Activated T-cell treated with anti-CD3 and anti-CD28 coated beads, Interleukin-2, amount 50 U/mL, for 24 hours (primary cell): ENCODE measurements around the gene FOXE1.

Experiments used
- DNase-seq: peaks from one replicate; pipeline ENCODE4 v3.0.0-alpha.2; 2020
- H3K27ac Mint-ChIP-seq: 2 replicates; pipeline ENCODE4 v1.8.0; 2020; ENCODE audit warnings: mild to moderate bottlenecking, mixed read lengths
- H3K27me3 Mint-ChIP-seq: 2 replicates; pipeline ENCODE4 v1.8.0; 2020; ENCODE audit warnings: mixed read lengths
- H3K36me3 Mint-ChIP-seq: 2 replicates; pipeline ENCODE4 v1.8.0; 2020; ENCODE audit warnings: low read depth, mixed read lengths
- H3K4me1 Mint-ChIP-seq: 2 replicates; pipeline ENCODE4 v1.8.0; 2020; ENCODE audit warnings: low read depth, mixed read lengths
- H3K4me3 Mint-ChIP-seq: 2 replicates; pipeline ENCODE4 v1.8.0; 2020; ENCODE audit warnings: mild to moderate bottlenecking, moderate library complexity, mixed read lengths
- H3K9me3 Mint-ChIP-seq: 2 replicates; pipeline ENCODE4 v1.8.0; 2020; ENCODE audit warnings: mixed read lengths

FOXE1 gene

DNA sequence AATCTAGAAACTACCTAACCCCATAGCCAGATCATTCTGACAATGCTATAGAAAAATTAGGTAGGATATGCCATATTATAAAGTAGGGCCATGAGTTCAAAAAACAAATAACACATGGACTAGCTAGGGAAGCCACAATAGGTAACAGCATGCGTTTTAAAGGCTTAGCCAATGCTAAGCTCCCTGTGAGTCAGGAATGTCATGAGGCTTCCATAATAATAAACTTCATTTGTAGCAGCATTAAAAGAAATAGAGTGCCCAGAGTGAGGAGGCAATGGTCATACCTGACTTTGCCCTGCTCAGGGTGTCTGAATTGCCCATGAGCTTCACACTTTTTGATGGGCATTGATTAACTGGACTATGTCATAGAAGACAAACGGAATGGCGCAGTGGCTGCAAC lies 15.8 kb downstream of the FOXE1 start:
- Mint-ChIP-seq H3K9me3 (no peaks in the 10 kb centered on the region), H3K27ac (no peak overlapping the region), H3K4me1 (no peaks in the 10 kb centered on the region), H3K36me3 (peaks cover 4% of the 10 kb centered on the region), H3K27me3 (peaks cover 30% of the 10 kb centered on the region), H3K4me3 (no peak overlapping the region)
- no peak for DNase-seq

DNA sequence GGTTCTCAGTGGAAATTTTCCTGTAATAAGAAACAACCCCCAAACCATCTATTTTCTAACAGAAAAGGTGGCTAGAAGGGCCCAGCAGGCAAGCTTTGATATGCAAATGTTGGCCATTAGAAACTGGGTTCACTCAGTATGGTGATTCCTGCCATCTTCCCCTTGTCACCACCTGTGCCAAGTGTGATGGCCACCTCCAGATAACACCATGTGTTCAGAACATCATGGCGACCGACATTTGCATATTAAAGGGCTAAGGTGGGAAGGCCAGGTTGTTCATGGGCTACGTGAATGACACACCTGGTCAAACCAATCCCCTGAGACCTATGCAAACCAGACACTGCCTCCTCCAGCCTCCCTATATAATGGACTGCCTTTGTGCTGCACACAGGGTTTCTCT lies 20.4 kb downstream of the FOXE1 start:
- peaks cover 13% of the 10 kb centered on the region for H3K27me3 Mint-ChIP-seq
- no peaks in the 10 kb centered on the region for H3K4me1 Mint-ChIP-seq
- H3K27ac Mint-ChIP-seq = no peak overlapping the region
- no peak for DNase-seq
- H3K36me3 Mint-ChIP-seq = no peaks in the 10 kb centered on the region
- H3K4me3 Mint-ChIP-seq = no peak overlapping the region
- H3K9me3 Mint-ChIP-seq = no peaks in the 10 kb centered on the region

DNA sequence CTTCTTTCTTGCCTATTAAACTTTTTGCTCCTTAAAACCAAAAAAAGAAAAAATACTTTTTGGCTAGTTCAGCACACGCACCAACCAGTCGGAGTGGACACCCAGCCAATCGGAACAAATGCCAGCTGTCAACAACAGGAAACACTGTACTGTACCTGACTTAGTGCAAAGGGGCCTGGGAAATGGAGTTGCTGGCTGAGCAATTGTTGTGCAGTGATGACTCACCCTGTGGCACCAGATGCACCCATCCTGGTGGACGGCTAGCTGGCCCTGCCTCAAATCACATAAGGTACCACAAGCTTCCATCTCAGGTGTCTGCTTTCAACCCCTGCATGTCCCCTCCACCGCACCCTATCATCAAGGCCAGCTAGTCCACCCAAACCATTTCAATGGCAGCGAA lies 20.9 kb downstream of the FOXE1 start:
- Mint-ChIP-seq H3K36me3 (no peaks in the 10 kb centered on the region), H3K4me1 (no peaks in the 10 kb centered on the region), H3K4me3 (no peak overlapping the region), H3K27me3 (peaks cover 11% of the 10 kb centered on the region), H3K27ac (no peak overlapping the region), H3K9me3 (no peaks in the 10 kb centered on the region)
- DNase-seq = no peak

DNA sequence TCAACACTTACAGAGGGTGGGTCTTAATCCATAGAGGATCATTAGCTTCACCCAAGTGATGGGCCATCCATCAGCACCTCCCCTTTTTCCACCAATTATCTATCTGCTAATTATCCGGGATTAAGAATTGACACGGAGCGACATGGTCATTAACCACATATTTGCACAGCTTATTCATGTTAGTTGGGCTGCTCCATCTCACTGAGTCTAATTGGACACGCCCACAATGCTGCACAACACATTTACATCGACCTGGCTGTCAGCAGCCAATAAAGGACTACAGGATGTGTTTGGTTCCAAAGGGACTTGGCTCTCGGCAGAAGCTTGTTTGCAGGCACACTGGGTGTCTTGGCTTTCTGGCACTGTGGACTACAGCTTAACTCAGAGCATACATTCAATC lies 21.6 kb downstream of the FOXE1 start:
- H3K27me3 Mint-ChIP-seq = peaks cover 5% of the 10 kb centered on the region
- no peak overlapping the region for H3K4me3 Mint-ChIP-seq
- no peaks in the 10 kb centered on the region for H3K9me3 Mint-ChIP-seq
- H3K4me1 Mint-ChIP-seq = no peaks in the 10 kb centered on the region
- no peak for DNase-seq
- no peak overlapping the region for H3K27ac Mint-ChIP-seq
- H3K36me3 Mint-ChIP-seq = no peaks in the 10 kb centered on the region

DNA sequence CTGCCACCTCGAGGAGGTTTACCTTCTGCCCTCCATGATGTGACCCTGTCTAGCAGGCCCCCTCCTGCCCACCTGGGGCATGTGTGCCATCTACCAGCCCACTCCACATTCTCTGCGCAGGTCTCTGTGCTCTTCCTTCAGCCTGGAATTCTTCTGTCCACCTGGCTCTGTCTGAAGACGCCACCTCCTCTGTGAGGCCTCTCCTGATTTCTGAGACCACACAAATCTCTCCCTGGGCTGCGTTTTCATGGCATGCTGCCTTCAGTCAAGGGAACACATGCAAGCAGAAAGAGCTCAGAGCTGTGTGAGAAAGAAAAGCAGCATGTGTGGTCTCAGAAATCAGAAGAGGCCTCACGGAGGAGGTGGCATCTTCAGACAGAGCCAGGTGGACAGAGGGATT lies 22.1 kb downstream of the FOXE1 start:
- Mint-ChIP-seq H3K27me3 (peaks cover 4% of the 10 kb centered on the region), H3K4me3 (no peak overlapping the region), H3K36me3 (no peaks in the 10 kb centered on the region), H3K4me1 (no peaks in the 10 kb centered on the region), H3K9me3 (no peaks in the 10 kb centered on the region), H3K27ac (no peak overlapping the region)
- no peak for DNase-seq

DNA sequence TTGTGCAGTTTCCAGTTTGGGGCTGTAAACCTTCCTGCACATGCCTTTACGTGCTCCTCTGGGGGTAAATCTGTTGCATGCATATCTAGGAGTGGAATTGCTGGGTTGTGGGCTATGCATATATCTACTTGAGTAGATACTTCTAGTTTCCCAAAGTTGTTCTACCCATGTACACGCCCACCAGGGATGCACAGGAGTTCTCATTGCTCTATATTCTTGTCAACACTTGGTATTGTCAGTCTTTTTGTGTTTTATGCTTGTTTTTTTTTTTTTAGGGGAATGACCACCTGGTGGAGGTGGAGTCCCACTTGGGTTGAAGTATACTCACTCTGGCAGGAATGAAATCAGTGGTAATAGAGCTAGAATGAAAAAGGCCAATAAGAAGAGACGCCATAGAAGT lies 23.0 kb downstream of the FOXE1 start:
- Mint-ChIP-seq H3K4me3 (no peak overlapping the region), H3K27ac (no peak overlapping the region), H3K27me3 (no peaks in the 10 kb centered on the region), H3K4me1 (no peaks in the 10 kb centered on the region), H3K9me3 (no peaks in the 10 kb centered on the region), H3K36me3 (no peaks in the 10 kb centered on the region)
- no peak for DNase-seq

DNA sequence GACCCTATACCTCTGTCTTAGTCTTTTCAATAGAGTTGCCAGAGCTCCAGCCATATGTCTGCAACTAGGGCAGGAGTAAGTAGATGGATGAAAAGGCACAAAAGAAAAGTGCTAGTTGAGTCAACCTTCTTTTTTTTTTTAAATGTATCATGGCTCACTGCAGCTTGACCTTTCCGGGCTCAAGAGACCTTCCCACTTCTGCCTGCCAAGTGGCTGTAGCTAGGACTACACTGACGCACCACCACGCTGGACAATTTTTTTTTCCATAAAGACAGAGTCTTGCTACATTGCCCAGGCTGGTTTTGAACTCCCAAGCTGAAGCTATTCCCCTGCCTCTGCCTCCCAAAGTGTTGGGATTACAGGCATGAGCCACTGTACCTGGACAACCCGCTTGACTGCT lies 27.3 kb downstream of the FOXE1 start:
- Mint-ChIP-seq H3K9me3 (no peaks in the 10 kb centered on the region), H3K36me3 (no peaks in the 10 kb centered on the region), H3K4me3 (no peak overlapping the region), H3K4me1 (no peaks in the 10 kb centered on the region), H3K27ac (no peak overlapping the region), H3K27me3 (no peaks in the 10 kb centered on the region)
- DNase-seq = no peak

DNA sequence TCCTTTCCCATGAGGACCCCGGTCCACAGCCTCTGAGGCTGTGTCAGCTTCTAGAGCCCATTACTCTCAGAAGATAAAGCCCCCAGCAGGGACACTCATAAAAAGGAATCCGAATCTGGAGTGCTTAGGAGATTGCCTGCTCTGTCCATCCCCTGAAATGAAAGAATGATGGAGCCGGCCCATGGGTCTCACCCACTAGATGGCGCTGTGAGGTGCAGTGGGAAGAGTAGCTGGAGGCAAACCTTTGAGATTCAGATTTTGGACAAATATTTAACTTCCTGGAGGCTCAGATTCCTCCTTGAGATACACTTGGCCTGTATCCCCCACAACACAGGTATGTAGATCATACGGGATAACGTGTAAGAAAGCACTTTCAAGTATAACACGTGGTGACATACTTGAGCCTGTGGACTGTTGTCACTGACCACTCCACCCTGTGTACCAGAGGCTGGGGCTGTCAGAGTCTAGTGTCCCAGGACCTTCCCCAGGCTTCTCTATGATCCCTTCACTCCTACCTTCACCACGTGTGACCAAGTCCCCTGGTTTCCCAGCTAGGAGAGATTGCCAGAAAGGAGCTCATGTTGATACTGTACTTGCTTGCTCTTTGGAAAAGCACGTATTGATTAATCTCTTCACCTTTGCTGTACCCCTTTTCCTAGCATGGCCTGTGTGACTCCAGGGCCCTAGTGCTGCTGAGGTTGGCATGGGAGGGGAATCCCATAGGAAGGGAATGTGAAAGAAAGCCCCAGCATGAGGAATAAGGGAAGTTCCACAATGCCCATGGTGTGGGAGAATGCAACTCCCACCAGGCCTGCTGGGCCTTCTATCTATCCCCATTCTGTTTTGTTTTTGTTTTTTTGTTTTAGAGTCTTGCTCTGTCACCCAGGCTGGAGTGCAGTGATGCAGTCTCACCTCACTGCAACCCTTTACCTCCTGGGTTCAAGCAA lies 37.2 kb downstream of the FOXE1 start:
- Mint-ChIP-seq H3K4me3 (no peak overlapping the region), H3K27me3 (no peaks in the 10 kb centered on the region), H3K27ac (no peak overlapping the region), H3K36me3 (peaks cover 10% of the 10 kb centered on the region), H3K4me1 (peaks cover 9% of the 10 kb centered on the region), H3K9me3 (peaks cover 4% of the 10 kb centered on the region)
- peak; percentile 74 for DNase-seq

DNA sequence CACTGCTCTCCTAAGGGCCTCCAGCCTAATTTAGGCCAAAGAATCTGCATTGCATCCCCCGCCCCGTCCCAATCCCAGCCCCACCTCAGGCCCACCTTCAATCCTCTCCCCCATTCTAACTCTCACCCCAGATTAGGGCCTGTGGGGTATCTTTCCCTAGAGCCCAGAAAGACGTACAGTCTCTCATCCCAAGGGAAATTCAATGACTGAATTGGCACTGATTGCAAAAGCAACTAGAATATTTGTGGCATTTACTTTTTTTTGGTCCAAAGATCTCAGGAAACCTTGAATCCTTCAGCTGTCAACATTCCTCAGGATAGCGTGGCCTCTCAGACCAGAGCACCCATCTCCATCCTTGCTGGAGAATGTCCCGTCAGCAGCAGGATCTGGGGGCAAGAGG lies 38.7 kb downstream of the FOXE1 start:
- Mint-ChIP-seq H3K4me3 (no peak overlapping the region), H3K36me3 (peaks cover 16% of the 10 kb centered on the region), H3K4me1 (peaks cover 17% of the 10 kb centered on the region), H3K27me3 (no peaks in the 10 kb centered on the region), H3K27ac (no peak overlapping the region), H3K9me3 (peaks cover 4% of the 10 kb centered on the region)
- DNase-seq = no peak

DNA sequence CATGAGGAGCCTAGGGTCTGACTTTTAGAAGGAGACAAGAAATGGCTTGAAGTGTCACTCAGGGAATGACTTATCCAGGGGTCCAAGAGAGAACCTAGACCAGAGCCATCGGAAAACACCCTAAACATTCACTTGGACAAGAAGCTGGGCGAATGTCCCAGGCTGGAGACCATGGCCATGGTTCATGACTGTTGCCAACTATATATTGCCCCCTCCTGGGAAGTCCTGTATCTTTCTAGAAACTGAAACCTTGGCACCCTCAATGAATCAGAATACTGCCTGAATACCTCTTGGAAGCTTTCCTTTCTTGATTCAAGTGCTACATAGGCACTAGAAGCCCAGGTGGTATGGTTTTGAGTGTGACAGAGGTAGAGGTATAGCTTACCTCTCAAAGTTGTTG lies 39.4 kb downstream of the FOXE1 start:
- Mint-ChIP-seq H3K36me3 (peaks cover 18% of the 10 kb centered on the region), H3K4me1 (peaks cover 17% of the 10 kb centered on the region), H3K9me3 (peaks cover 4% of the 10 kb centered on the region), H3K27ac (no peak overlapping the region), H3K4me3 (no peak overlapping the region), H3K27me3 (no peaks in the 10 kb centered on the region)
- DNase-seq = no peak

DNA sequence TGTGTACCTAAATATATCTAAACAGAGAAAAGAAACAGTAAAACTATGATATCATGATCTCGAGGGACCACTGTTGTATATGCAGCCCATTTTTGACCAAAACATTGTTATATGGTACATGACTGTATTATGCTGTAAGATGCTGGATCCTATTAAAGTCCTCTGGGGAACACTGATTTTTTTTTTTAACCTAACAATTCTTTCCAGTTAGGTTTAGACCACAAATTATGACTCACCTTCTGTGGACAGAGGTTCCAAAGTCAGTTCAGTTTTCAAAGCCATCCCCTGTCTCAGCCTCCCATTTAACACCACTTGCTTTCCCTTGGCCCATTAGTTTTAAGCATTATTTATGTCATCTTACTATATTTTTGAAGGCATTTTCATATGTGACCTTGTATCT lies 42.2 kb downstream of the FOXE1 start:
- no peak overlapping the region for H3K27ac Mint-ChIP-seq
- H3K9me3 Mint-ChIP-seq = peaks cover 4% of the 10 kb centered on the region
- DNase-seq = no peak
- peaks cover 26% of the 10 kb centered on the region for H3K36me3 Mint-ChIP-seq
- H3K4me1 Mint-ChIP-seq = peaks cover 12% of the 10 kb centered on the region
- no peak overlapping the region for H3K4me3 Mint-ChIP-seq
- no peaks in the 10 kb centered on the region for H3K27me3 Mint-ChIP-seq

DNA sequence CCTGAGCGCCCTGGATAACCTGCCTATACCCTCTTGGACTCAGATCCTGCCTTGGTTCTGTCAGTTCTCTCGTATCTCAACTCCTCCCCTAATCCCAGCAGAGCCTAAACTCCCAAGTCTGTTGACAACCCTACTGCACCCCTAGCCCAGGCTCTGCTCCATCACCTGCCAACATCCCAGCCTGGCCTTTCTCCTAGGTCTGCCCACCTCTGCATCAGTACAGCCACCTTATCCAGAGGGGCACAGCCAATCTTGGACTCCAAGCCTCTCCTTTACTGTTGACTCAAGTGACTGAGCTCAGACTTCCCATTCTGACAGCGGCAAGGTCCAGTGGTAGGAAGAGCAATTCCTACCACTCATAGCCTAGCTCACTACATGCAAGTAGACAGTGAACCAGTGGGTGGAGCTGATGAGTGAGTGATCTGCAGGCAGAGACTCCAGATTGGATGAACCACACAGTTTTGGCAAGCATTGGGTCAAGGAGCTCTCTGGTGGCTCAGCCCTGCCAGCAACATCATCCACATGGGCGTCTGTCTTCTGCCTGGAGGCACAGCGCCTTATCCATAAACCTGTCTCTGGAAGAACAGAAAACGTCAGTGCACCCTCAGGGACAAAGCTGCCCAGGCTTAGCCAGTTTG lies 42.8 kb downstream of the FOXE1 start:
- no peak overlapping the region for H3K27ac Mint-ChIP-seq
- peaks cover 15% of the 10 kb centered on the region for H3K4me1 Mint-ChIP-seq
- H3K4me3 Mint-ChIP-seq = no peak overlapping the region
- no peaks in the 10 kb centered on the region for H3K27me3 Mint-ChIP-seq
- H3K36me3 Mint-ChIP-seq = peaks cover 32% of the 10 kb centered on the region
- DNase-seq = no peak
- H3K9me3 Mint-ChIP-seq = peaks cover 4% of the 10 kb centered on the region

DNA sequence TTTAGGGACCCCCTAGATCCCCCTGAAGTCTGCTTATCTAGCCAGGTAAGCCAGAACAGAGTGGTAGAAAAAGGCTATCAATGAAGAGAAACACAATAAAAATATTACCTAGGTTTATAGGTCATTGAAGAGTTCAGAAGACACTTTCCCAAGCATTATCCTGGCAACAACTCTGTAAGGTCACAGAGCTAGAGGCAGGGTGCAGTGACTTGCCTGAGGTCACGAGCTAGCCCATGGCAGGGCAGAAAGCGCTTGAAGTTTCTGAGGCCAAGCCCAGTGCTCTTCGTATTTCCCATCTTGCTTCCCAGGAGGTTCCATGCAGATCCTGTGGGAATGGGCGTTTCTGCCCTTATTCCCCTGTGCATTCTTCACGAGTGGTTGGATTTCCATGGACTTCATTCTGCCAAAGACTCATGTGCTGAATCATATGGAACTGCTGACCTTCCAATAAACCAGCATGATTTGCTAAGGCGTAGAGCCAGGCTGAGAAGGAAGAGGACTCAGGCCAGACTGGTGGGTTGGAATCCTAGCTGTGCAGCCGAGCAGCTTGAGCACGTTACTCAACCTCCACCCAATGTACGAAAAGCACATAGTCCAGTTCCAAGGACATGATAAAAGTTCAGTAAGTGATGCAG lies 47.2 kb downstream of the FOXE1 start:
- Mint-ChIP-seq H3K27ac (peak overlapping the region; percentile 44), H3K4me1 (peaks cover 54% of the 10 kb centered on the region), H3K4me3 (no peak overlapping the region), H3K36me3 (peaks cover 53% of the 10 kb centered on the region), H3K9me3 (no peaks in the 10 kb centered on the region), H3K27me3 (no peaks in the 10 kb centered on the region)
- no peak for DNase-seq

DNA sequence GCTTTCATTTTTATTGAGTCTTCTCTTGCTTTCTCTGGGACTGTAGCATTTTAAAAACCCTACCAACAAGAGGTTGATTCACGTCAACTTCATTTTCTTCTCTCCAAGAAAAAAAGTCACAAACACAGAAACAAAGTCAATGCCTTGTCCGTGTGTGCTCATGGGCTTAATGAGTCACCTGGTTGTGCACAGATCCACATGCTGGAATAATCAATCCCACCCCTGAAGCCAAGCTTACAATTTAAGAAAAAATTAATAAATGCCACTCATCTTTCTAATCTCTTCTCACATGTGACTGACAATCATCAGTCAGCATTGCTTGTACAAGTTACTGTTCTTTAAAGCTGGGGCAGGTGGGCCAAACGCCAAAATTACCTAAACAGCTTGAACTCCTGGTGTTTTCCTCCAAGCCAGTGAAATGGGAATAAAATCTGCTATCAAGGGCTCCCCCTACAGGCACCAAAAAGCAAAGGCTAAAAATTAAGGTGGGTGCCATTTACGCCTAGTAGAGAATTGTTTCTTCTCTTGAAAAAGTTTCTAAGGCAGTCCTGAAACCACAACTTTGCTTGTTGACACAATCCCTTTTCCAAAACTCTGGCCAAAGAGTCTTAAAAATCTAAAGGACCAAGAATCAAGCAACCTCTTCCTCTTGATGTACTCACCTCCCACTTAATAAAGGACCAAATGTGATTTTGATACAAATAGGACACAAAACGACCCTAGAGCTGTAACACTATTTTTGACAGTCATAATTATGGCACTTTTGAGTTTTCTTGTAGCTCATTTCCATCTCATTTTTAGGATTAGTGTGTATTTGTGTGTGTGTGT lies 47.9 kb downstream of the FOXE1 start:
- Mint-ChIP-seq H3K4me3 (no peak overlapping the region), H3K27me3 (no peaks in the 10 kb centered on the region), H3K4me1 (peaks cover 54% of the 10 kb centered on the region), H3K27ac (peak overlapping the region; percentile 71), H3K36me3 (peaks cover 51% of the 10 kb centered on the region), H3K9me3 (no peaks in the 10 kb centered on the region)
- DNase-seq = no peak
